ENCODE results near the gene GNG7.

The GNG7 gene

GRCh38 chr19:2640563-2641331, 61.7 kb downstream of the GNG7 start:
- Histone ChIP-seq H4K91ac (ENCODE audit: low read depth, low read length) (no peak overlapping the region), H3K79me2 (ENCODE audit: control insufficient read depth, insufficient read depth, low read length, poor library complexity) (no peaks in the 10 kb centered on the region), H3K27ac (ENCODE audit: low read depth, low read length) (no peak overlapping the region), H3K23ac (ENCODE audit: low read length) (no peak overlapping the region), H3K27me3 (ENCODE audit: insufficient read depth, low read length) (no peaks in the 10 kb centered on the region), H3K14ac (ENCODE audit: low read length) (no peak overlapping the region), H3K4me3 (ENCODE audit: low read depth, low read length) (no peak overlapping the region), H4K12ac (ENCODE audit: low read depth, low read length) (no peak overlapping the region), H4K8ac (ENCODE audit: low read depth, low read length) (no peak overlapping the region), H2AFZ (ENCODE audit: insufficient read depth, low read length, poor library complexity) (no peak overlapping the region), H3K18ac (ENCODE audit: low read length) (no peak overlapping the region), H3K4me1 (ENCODE audit: control insufficient read depth in 1 of 2, insufficient read depth in 2 of 2, low read length in 2 of 2) (no peaks in the 10 kb centered on the region), H3K9ac (ENCODE audit: low read length) (no peak overlapping the region), H3K36me3 (ENCODE audit: control insufficient read depth in 1 of 2, insufficient read depth in 2 of 2, low read length in 2 of 2) (no peaks in the 10 kb centered on the region), H3K4ac (ENCODE audit: low read depth, low read length) (no peak overlapping the region), H2AK5ac (ENCODE audit: low read length) (no peak overlapping the region), H3K79me1 (ENCODE audit: low read length) (no peaks in the 10 kb centered on the region), H3K9me3 (ENCODE audit: insufficient read depth, low read depth, low read length) (no peaks in the 10 kb centered on the region), H2BK5ac (ENCODE audit: low read depth, low read length, poor library complexity) (no peak overlapping the region), H2BK120ac (ENCODE audit: insufficient read depth, low read length, poor library complexity) (no peak overlapping the region), H3K4me2 (ENCODE audit: low read length) (no peak overlapping the region), H2BK12ac (ENCODE audit: low read length) (no peak overlapping the region)
- no peak for DNase-seq
- WGBS (ENCODE audit: extremely low coverage, insufficient coverage, insufficient read length), result no CpG with 5 or more reads among the region's 17 CpGs

GRCh38 chr19:2639999-2640398, 62.5 kb downstream of the GNG7 start:
- Histone ChIP-seq H3K27me3 (ENCODE audit: insufficient read depth, low read length) (no peaks in the 10 kb centered on the region), H3K23ac (ENCODE audit: low read length) (no peak overlapping the region), H3K4me1 (ENCODE audit: control insufficient read depth in 1 of 2, insufficient read depth in 2 of 2, low read length in 2 of 2) (no peaks in the 10 kb centered on the region), H3K79me1 (ENCODE audit: low read length) (no peaks in the 10 kb centered on the region), H3K36me3 (ENCODE audit: control insufficient read depth in 1 of 2, insufficient read depth in 2 of 2, low read length in 2 of 2) (no peaks in the 10 kb centered on the region), H4K12ac (ENCODE audit: low read depth, low read length) (no peak overlapping the region), H2BK5ac (ENCODE audit: low read depth, low read length, poor library complexity) (no peak overlapping the region), H3K4me2 (ENCODE audit: low read length) (no peak overlapping the region), H2BK120ac (ENCODE audit: insufficient read depth, low read length, poor library complexity) (no peak overlapping the region), H4K91ac (ENCODE audit: low read depth, low read length) (no peak overlapping the region), H3K9me3 (ENCODE audit: insufficient read depth, low read depth, low read length) (no peaks in the 10 kb centered on the region), H3K79me2 (ENCODE audit: control insufficient read depth, insufficient read depth, low read length, poor library complexity) (no peaks in the 10 kb centered on the region), H3K27ac (ENCODE audit: low read depth, low read length) (no peak overlapping the region), H3K4me3 (ENCODE audit: low read depth, low read length) (no peak overlapping the region), H3K4ac (ENCODE audit: low read depth, low read length) (no peak overlapping the region), H3K18ac (ENCODE audit: low read length) (no peak overlapping the region), H2AFZ (ENCODE audit: insufficient read depth, low read length, poor library complexity) (no peak overlapping the region), H2BK12ac (ENCODE audit: low read length) (no peak overlapping the region), H4K8ac (ENCODE audit: low read depth, low read length) (no peak overlapping the region), H3K14ac (ENCODE audit: low read length) (no peak overlapping the region), H3K9ac (ENCODE audit: low read length) (no peak overlapping the region), H2AK5ac (ENCODE audit: low read length) (no peak overlapping the region)
- WGBS (ENCODE audit: extremely low coverage, insufficient coverage, insufficient read length), result 100% methylated on average over 2 of the region's 2 CpGs
- DNase-seq, result no peak

DNA sequence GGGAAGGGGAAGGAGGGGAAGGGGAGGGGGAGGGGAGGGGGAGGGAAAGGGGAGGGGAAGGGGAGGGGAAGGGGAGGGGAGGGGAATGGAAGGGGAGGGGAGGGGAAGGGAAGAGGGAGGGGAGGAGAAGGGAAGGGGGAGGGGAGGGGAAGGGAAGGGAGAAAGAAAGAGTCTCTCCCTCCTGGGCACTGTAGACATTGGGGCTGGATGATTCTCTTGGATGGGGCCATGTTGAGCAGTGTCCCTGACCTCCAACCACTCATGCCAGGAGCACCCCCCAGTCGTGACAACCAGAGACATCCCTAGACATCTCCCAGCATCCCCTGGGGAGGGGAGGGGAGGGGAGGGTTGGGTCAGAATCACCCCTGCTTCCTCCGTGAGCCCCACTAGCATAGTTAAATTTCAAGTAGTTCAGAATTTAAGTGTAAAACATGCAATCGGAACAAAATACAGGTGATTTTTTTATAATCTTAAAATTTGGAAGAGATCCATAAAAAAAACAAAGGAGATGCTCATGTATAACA, 64.0 kb downstream of the GNG7 start:
- no peak overlapping the region for H2AK5ac ChIP-seq (ENCODE audit: low read length)

GRCh38 chr19:2636897-2637683, 65.4 kb downstream of the GNG7 start:
- H3K9me3 ChIP-seq (ENCODE audit: insufficient read depth, low read depth, low read length), result no peaks in the 10 kb centered on the region
- H3K4me1 ChIP-seq (ENCODE audit: control insufficient read depth in 1 of 2, insufficient read depth in 2 of 2, low read length in 2 of 2), result no peaks in the 10 kb centered on the region
- no peak overlapping the region for H3K9ac ChIP-seq (ENCODE audit: low read length)
- no peak overlapping the region for H3K27ac ChIP-seq (ENCODE audit: low read depth, low read length)
- no peak overlapping the region for H2BK120ac ChIP-seq (ENCODE audit: insufficient read depth, low read length, poor library complexity)
- no peaks in the 10 kb centered on the region for H3K36me3 ChIP-seq (ENCODE audit: control insufficient read depth in 1 of 2, insufficient read depth in 2 of 2, low read length in 2 of 2)
- peak overlapping the region; percentile 41 for H3K4me2 ChIP-seq (ENCODE audit: low read length)
- H2AFZ ChIP-seq (ENCODE audit: insufficient read depth, low read length, poor library complexity), result no peak overlapping the region
- no peak overlapping the region for H3K4ac ChIP-seq (ENCODE audit: low read depth, low read length)
- H3K79me2 ChIP-seq (ENCODE audit: control insufficient read depth, insufficient read depth, low read length, poor library complexity), result no peaks in the 10 kb centered on the region
- H3K23ac ChIP-seq (ENCODE audit: low read length), result no peak overlapping the region
- no peak overlapping the region for H2BK12ac ChIP-seq (ENCODE audit: low read length)
- peak; percentile 49 to 68 for DNase-seq
- no peak overlapping the region for H4K91ac ChIP-seq (ENCODE audit: low read depth, low read length)
- WGBS (ENCODE audit: extremely low coverage, insufficient coverage, insufficient read length), result no CpG with 5 or more reads among the region's 37 CpGs
- H3K14ac ChIP-seq (ENCODE audit: low read length), result no peak overlapping the region
- no peak overlapping the region for H2AK5ac ChIP-seq (ENCODE audit: low read length)
- no peak overlapping the region for H3K4me3 ChIP-seq (ENCODE audit: low read depth, low read length)
- H3K79me1 ChIP-seq (ENCODE audit: low read length), result no peaks in the 10 kb centered on the region
- H3K27me3 ChIP-seq (ENCODE audit: insufficient read depth, low read length), result no peaks in the 10 kb centered on the region
- H2BK5ac ChIP-seq (ENCODE audit: low read depth, low read length, poor library complexity), result no peak overlapping the region
- H4K8ac ChIP-seq (ENCODE audit: low read depth, low read length), result no peak overlapping the region
- H4K12ac ChIP-seq (ENCODE audit: low read depth, low read length), result no peak overlapping the region
- no peak overlapping the region for H3K18ac ChIP-seq (ENCODE audit: low read length)

More for the DNA sequence above, 64.0 kb downstream of the GNG7 start:
- no peaks in the 10 kb centered on the region for H3K79me2 ChIP-seq (ENCODE audit: control insufficient read depth, insufficient read depth, low read length, poor library complexity)
- H3K4me1 ChIP-seq (ENCODE audit: control insufficient read depth in 1 of 2, insufficient read depth in 2 of 2, low read length in 2 of 2), result no peaks in the 10 kb centered on the region
- no peaks in the 10 kb centered on the region for H3K27me3 ChIP-seq (ENCODE audit: insufficient read depth, low read length)
- no peak overlapping the region for H2BK5ac ChIP-seq (ENCODE audit: low read depth, low read length, poor library complexity)
- no peak overlapping the region for H4K8ac ChIP-seq (ENCODE audit: low read depth, low read length)
- H4K12ac ChIP-seq (ENCODE audit: low read depth, low read length), result no peak overlapping the region
- DNase-seq, result no peak
- H3K9me3 ChIP-seq (ENCODE audit: insufficient read depth, low read depth, low read length), result no peaks in the 10 kb centered on the region
- H2BK120ac ChIP-seq (ENCODE audit: insufficient read depth, low read length, poor library complexity), result no peak overlapping the region
- no peak overlapping the region for H3K4me3 ChIP-seq (ENCODE audit: low read depth, low read length)
- H3K79me1 ChIP-seq (ENCODE audit: low read length), result no peaks in the 10 kb centered on the region
- no peaks in the 10 kb centered on the region for H3K36me3 ChIP-seq (ENCODE audit: control insufficient read depth in 1 of 2, insufficient read depth in 2 of 2, low read length in 2 of 2)
- no peak overlapping the region for H3K14ac ChIP-seq (ENCODE audit: low read length)
- no CpG with 5 or more reads among the region's 3 CpGs for WGBS (ENCODE audit: extremely low coverage, insufficient coverage, insufficient read length)
- no peak overlapping the region for H3K27ac ChIP-seq (ENCODE audit: low read depth, low read length)
- H2BK12ac ChIP-seq (ENCODE audit: low read length), result no peak overlapping the region
- no peak overlapping the region for H3K4ac ChIP-seq (ENCODE audit: low read depth, low read length)
- no peak overlapping the region for H3K9ac ChIP-seq (ENCODE audit: low read length)
- H3K18ac ChIP-seq (ENCODE audit: low read length), result no peak overlapping the region
- no peak overlapping the region for H3K4me2 ChIP-seq (ENCODE audit: low read length)
- no peak overlapping the region for H3K23ac ChIP-seq (ENCODE audit: low read length)
- no peak overlapping the region for H2AFZ ChIP-seq (ENCODE audit: insufficient read depth, low read length, poor library complexity)
- H4K91ac ChIP-seq (ENCODE audit: low read depth, low read length), result no peak overlapping the region
